K562 (cell line): ENCODE measurements around the gene NUP98. TPM values are rescaled to one million over a fixed set of nuclear protein-coding genes. Genes with fewer than 3 reads are reported as not detected.

Experiments
- ATAC-seq: fragments of 200-7000 bp; cut with Tn5 transposase; 3 replicates; pipeline ENCODE4 v1.9.1; 2020; ENCODE audit warnings: moderate library complexity
- BruUV-seq: library from RNA; stranded (reverse); fragments of 400-500 nt; replicated peaks from 2 replicates; lab custom pipeline; 2021; lab: Mats Ljungman, UMichigan
- CTCF ChIA-PET: fragments of 300-600 bp; formaldehyde crosslinking; extraction: SDS; loops from one replicate; lab custom pipeline; 2021; ENCODE audit warnings: low intra/inter-chr PET ratio; lab: Yijun Ruan, JAX
- POLR2A ChIA-PET: fragments of 300-600, 350-650 bp; sonication (Branson Sonifier 250); formaldehyde crosslinking; extraction: SDS; loops from one replicate; lab custom pipeline; 2021; ENCODE audit warnings: antibody characterized with exemption, inconsistent platforms; lab: Yijun Ruan, JAX
- DNase-seq, 4 experiments: peaks; one replicate each; pipeline versions ENCODE4 v3.0.0 to v3.0.0-alpha.2; 2011 to 2018; ENCODE audit warnings: low spot score in 3 of 4, mixed read lengths in 3 of 4; ENCODE audit errors: extremely low read depth in 1 of 4
- FAIRE-seq: peaks from 2 replicates; lab custom pipeline; 2011; peaks lifted over from hg19 to GRCh38; lab: Jason Lieb, UNC
- H2AFZ ChIP-seq: 2 replicates; pipeline ENCODE4 v1.6.0; 2011; ENCODE audit warnings: low read depth, low read length, control low read depth, inconsistent platforms
- H3K27ac ChIP-seq: fragments of 200-600 bp; 3 replicates; pipeline ENCODE4 v1.8.0; 2011; ENCODE audit warnings: low read depth, mild to moderate bottlenecking, control low read depth, inconsistent platforms, low read length, moderate library complexity, mixed read lengths; ENCODE audit errors: extremely low read depth
- H3K27me3 ChIP-seq, 2 experiments: fragments of 300-600 bp in 1 of 2; 2 replicates in 1 of 2; 3 replicates in 1 of 2; pipeline versions ENCODE4 v1.6.0 to v1.8.0; 2011; ENCODE audit warnings: inconsistent platforms in 2 of 2, low read length in 2 of 2, mild to moderate bottlenecking in 1 of 2, mixed read lengths in 1 of 2, moderate library complexity in 1 of 2; ENCODE audit not compliant: control insufficient read depth in 2 of 2, insufficient read depth in 2 of 2
- H3K36me3 ChIP-seq: fragments of 300-600 bp; 3 replicates; pipeline ENCODE4 v1.8.0; 2011; ENCODE audit warnings: mild to moderate bottlenecking, low read length, inconsistent platforms; ENCODE audit not compliant: control insufficient read depth, insufficient read depth
- H3K4me1 ChIP-seq, 2 experiments: fragments of 200-600 bp in 1 of 2; replicated peaks in 1 of 2; 2 replicates in 1 of 2; 3 replicates in 1 of 2; pipeline versions ENCODE4 v1.5.1 to v1.8.0; 2011; ENCODE audit warnings: inconsistent platforms in 2 of 2, low read length in 2 of 2, mild to moderate bottlenecking in 1 of 2, mixed read lengths in 1 of 2, moderate library complexity in 1 of 2; ENCODE audit not compliant: control insufficient read depth in 2 of 2, insufficient read depth in 2 of 2
- H3K4me2 ChIP-seq: 2 replicates; pipeline ENCODE4 v1.6.1; 2011; ENCODE audit warnings: low read length, control low read depth, inconsistent platforms, mixed read lengths; ENCODE audit not compliant: insufficient read depth
- H3K4me3 ChIP-seq: fragments of 200-600 bp; sonication (generic), shearing (Covaris generic); 2 replicates; pipeline ENCODE4 v1.5.1; 2016; ENCODE audit warnings: control low read depth, inconsistent platforms
- H3K79me2 ChIP-seq: fragments of 200-600 bp; 3 replicates; pipeline ENCODE4 v1.8.0; 2011; ENCODE audit warnings: low read length, inconsistent platforms; ENCODE audit not compliant: control insufficient read depth, insufficient read depth
- H3K9ac ChIP-seq, 2 experiments: 2 replicates each; pipeline versions ENCODE4 v1.6.0 to v1.6.1; 2011; ENCODE audit warnings: low read depth in 2 of 2, low read length in 2 of 2, control low read depth in 1 of 2, inconsistent platforms in 1 of 2, mild to moderate bottlenecking in 1 of 2, mixed read lengths in 1 of 2; ENCODE audit not compliant: insufficient read depth in 1 of 2
- H3K9me1 ChIP-seq: one replicate; pipeline ENCODE4 v1.6.0; 2011; ENCODE audit warnings: inconsistent platforms, mild to moderate bottlenecking, low read length, moderate library complexity; ENCODE audit not compliant: control insufficient read depth, insufficient read depth
- H3K9me3 ChIP-seq: replicated peaks from 2 replicates; pipeline ENCODE4 v1.5.1; 2011; ENCODE audit warnings: low read depth, low read length, inconsistent platforms; ENCODE audit not compliant: control insufficient read depth, insufficient read depth
- H4K20me1 ChIP-seq: replicated peaks from 2 replicates; pipeline ENCODE4 v1.6.1; 2011; ENCODE audit warnings: low read length, inconsistent platforms, mixed read lengths; ENCODE audit not compliant: control insufficient read depth, insufficient read depth
- CBFB ChIP-seq: sonication (generic); formaldehyde crosslinking; IDR thresholded peaks from 2 replicates; pipeline ENCODE4 v1.4.0; 2020; ENCODE audit warnings: mild to moderate bottlenecking, missing genetic modification reagents
- GTF3C2 ChIP-seq: IDR thresholded peaks from 3 replicates; pipeline ENCODE4 v1.6.1; 2011; ENCODE audit warnings: borderline replicate concordance, mild to moderate bottlenecking, moderate library complexity; ENCODE audit not compliant: insufficient read length; ENCODE audit errors: extremely low read depth
- MXI1 ChIP-seq: IDR thresholded peaks from 2 replicates; pipeline ENCODE4 v1.6.1; 2011; ENCODE audit warnings: low read depth, mild to moderate bottlenecking, improper control_type of control experiment, low read length
- NR0B1 ChIP-seq: fragments of 450-650 bp; IDR thresholded peaks from one replicate; pipeline ENCODE4 v1.6.1; 2018; ENCODE audit warnings: mild to moderate bottlenecking, moderate library complexity; ENCODE audit not compliant: partially characterized antibody
- NR2C2 ChIP-seq, 2 experiments: fragments of 200-800 bp in 1 of 2; sonication (Bioruptor generic) in 1 of 2; sonication (generic) in 1 of 2; formaldehyde crosslinking in 1 of 2; IDR thresholded peaks; 2 replicates each; pipeline versions ENCODE4 v1.6.1 to v1.8.0; 2016 to 2022; ENCODE audit warnings: mild to moderate bottlenecking in 1 of 2, missing compliant biosample characterization in 1 of 2, missing genetic modification characterization in 1 of 2, missing genetic modification reagents in 1 of 2
- RBM25 ChIP-seq: fragments of 200-400 bp; formaldehyde crosslinking; IDR thresholded peaks from 2 replicates; pipeline ENCODE4 v1.6.1; 2018; ENCODE audit warnings: low read length, low read depth, moderate library complexity; ENCODE audit not compliant: severe bottlenecking
- WGBS: fragments of 100-300 bp; shearing (Covaris generic); methylation state at CpG from one replicate; pipeline ENCODE4 v1.1.6; 2016; ENCODE audit warnings: low coverage, mixed read lengths; ENCODE audit not compliant: insufficient coverage; ENCODE audit errors: missing lambda C conversion rate; 5-methylcytosine and 5-hydroxymethylcytosine counted together
- in situ Hi-C: fragments of 300-500 bp; cut with MboI; formaldehyde crosslinking; loops from 4 replicates; pipeline ENCODE4 v1.15.0; 2018; ENCODE audit warnings: inconsistent platforms, mixed read lengths
- intact Hi-C: fragments of 100-400 bp; cut with micrococcal nuclease; formaldehyde crosslinking; loops from 2 replicates; pipeline ENCODE4 v1.14.2; 2022
- polyA plus RNA-seq, 8 experiments: library from polyadenylated mRNA; depleted of rRNA in 4 of 8; stranded (reverse) in 5 of 8; unstranded in 3 of 8; fragments of >200 nt; fragmentation: Nextera tagmentation in 2 of 8; fragmentation: Illumina TruSeq in 1 of 8; extraction: Ambion mirVana in 2 of 8; extraction: Trizol in 1 of 8; gene quantifications; 2 replicates each; pipeline versions ENCODE4 v1.2.1 to v1.2.3, GENCODE V29; 2011 to 2014; ENCODE audit warnings: inconsistent platforms in 1 of 8, missing spikeins in 1 of 8
- total RNA-seq, 7 experiments: library from RNA; depleted of rRNA in 6 of 7; stranded (reverse); fragments of >200 nt in 6 of 7; fragmentation: Illumina TruSeq in 2 of 7; extraction: Trizol in 2 of 7; gene quantifications; 2 replicates each; pipeline versions ENCODE4 v1.2.1 to v1.2.3, GENCODE V29; 2011 to 2021; ENCODE audit warnings: low replicate concordance in 1 of 7

The NUP98 gene
- total and polyA plus RNA-seq, 9 of the 15 experiments (the other 6 are each of a cell fraction or from before 2014, with no cell fraction given), result 45.1 to 196 (median 130) TPM

DNA sequence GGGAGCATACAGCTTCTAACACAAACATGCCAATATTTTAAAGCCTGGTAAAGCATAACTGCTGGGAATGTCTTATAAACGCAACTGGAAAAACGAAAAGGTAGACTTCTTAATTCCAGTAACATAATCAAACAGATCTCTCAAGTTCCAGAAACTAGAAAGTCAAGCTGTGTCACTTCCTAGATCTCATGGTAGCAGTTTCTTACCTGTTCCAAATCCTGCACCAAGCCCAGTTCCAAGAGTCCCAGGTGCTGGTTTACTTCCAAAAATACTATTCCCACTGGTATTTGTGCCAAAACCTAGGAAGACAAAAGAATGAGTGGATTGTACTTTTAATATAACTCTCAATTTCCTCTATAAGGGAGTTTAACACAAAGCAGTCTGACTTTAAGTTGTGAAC lies 44.2 kb downstream of the NUP98 start:
- Histone ChIP-seq H3K36me3 (peaks cover 86% of the 10 kb centered on the region), H3K9me3 (no peaks in the 10 kb centered on the region), H2AFZ (no peak overlapping the region), H3K4me1 (no peaks in the 10 kb centered on the region), H3K9ac (no peak overlapping the region), H3K27ac (no peak overlapping the region), H3K4me2 (no peak overlapping the region), H3K9me1 (no peaks in the 10 kb centered on the region), H3K27me3 (no peaks in the 10 kb centered on the region), H4K20me1 (no peaks in the 10 kb centered on the region), H3K79me2 (no peaks in the 10 kb centered on the region; the same call in 1 of the 3 replicates), H3K4me3 (no peak overlapping the region)
- DNase-seq (no peak), FAIRE-seq (no peak), ATAC-seq (no peak)
- CTCF ChIA-PET, result no interaction called here
- WGBS, result 91% methylated on average over 2 of the region's 2 CpGs
- BruUV-seq, result no TSS peak
- POLR2A ChIA-PET, result no interaction called here
- no peak for TF ChIP-seq NR2C2 (CRISPR knock-in tag; IDR thresholded peaks at IDR 0.05)
- TF ChIP-seq NR2C2 (tag; IDR thresholded peaks at IDR 0.05), result no peak
- TF ChIP-seq RBM25, result no peak
- TF ChIP-seq GTF3C2, result no peak
- no peak for TF ChIP-seq MXI1
- no peak for TF ChIP-seq CBFB (CRISPR knock-in tag)
- TF ChIP-seq NR0B1, result no peak
- intact Hi-C loops (no loop called here), in situ Hi-C loops (no loop called here)
